Measurements from ENCODE around the gene BICDL2.

Gene BICDL2

DNA sequence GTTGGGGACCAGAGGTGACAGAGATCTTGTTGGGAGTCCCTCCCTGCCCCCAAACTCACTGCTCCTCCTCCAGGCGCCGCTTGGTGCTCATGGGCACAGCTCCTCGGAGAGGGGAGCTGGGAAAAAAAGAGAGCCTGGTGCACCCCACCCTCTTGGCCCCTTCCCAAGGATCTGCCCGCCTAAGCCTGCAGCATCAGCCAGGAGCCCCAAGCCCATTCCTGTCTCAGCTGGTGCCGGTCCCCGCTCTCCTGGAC lies 13.4 kb downstream of the BICDL2 start:
- peak; percentile 47 for DNase-seq

DNA sequence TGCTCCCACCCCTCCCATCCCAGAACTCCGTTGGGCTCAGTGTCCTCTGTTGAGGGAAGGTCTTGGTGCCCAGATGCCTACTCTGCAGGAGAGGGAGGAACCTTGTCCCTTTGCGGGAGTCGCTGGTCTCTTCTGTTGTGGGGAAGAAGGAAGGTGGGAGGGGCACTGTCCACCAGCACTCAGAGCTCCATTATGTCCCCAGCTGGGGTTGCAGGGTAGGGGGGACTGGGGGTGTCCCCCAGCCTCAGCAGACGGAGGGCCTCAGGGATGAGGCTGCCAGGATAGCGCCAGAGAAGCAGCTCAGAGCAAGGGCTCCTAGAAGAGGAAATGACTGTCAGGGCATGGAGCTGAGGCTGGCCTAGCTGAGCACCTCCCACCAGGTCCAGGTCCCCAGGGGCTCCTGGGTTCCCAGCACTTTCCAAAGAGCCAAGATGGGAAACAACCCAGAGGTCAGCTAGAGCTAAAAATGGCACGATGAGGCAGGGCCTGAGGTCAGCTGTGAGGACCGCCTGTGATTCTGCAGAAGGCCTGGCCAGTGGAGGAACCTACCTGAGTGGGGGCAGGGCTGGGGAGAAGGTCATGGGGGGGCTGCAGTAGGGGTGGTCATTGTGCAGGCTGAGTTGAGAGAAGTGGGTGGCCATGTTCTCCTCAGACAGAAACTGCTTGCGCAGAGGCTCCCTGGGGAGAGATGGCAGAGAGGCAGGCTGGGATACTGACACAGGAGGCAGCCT lies 13.9 kb downstream of the BICDL2 start:
- DNase-seq: peak; percentile 42

DNA sequence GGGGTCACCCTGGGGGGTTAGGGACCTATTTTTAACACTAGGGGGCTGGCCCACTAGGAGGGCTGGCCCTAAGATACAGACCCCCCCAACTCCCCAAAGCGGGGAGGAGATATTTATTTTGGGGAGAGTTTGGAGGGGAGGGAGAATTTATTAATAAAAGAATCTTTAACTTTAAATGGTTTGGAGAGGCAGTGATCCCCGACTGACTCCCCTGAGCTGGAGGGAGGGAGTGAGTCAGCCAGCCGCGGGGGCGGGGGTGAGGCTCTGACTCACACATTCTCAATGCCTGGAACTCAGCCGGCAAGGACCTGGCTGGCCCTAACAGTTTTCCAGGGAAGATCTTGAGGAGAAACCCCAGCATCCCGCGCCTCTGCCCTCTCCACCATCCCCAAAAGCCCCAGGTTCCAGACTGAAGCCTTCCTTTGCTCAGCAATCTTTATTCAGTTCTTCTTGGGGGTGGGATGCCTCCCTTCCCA lies 14.5 kb downstream of the BICDL2 start:
- peak; percentile 92 for DNase-seq

DNA sequence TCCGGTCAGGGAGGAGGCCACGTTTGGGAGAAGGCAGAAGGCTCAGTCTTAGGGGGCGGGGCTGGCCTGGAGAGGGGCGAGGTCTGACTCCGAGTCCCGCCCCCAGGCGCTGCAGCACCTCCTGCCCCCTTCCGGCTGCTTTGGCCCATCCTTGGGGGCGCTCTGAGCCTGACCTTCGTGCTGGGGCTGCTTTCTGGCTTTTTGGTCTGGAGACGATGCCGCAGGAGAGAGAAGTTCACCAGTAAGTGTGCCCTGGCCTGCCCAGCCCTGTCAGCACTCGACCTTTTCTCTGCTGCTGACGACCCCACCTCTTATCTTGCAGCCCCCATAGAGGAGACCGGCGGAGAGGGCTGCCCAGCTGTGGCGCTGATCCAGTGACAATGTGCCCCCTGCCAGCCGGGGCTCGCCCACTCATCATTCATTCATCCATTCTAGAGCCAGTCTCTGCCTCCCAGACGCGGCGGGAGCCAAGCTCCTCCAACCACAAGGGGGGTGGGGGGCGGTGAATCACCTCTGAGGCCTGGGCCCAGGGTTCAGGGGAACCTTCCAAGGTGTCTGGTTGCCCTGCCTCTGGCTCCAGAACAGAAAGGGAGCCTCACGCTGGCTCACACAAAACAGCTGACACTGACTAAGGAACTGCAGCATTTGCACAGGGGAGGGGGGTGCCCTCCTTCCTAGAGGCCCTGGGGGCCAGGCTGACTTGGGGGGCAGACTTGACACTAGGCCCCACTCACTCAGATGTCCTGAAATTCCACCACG lies 15.1 kb downstream of the BICDL2 start:
- peak; percentile 92 for DNase-seq

DNA sequence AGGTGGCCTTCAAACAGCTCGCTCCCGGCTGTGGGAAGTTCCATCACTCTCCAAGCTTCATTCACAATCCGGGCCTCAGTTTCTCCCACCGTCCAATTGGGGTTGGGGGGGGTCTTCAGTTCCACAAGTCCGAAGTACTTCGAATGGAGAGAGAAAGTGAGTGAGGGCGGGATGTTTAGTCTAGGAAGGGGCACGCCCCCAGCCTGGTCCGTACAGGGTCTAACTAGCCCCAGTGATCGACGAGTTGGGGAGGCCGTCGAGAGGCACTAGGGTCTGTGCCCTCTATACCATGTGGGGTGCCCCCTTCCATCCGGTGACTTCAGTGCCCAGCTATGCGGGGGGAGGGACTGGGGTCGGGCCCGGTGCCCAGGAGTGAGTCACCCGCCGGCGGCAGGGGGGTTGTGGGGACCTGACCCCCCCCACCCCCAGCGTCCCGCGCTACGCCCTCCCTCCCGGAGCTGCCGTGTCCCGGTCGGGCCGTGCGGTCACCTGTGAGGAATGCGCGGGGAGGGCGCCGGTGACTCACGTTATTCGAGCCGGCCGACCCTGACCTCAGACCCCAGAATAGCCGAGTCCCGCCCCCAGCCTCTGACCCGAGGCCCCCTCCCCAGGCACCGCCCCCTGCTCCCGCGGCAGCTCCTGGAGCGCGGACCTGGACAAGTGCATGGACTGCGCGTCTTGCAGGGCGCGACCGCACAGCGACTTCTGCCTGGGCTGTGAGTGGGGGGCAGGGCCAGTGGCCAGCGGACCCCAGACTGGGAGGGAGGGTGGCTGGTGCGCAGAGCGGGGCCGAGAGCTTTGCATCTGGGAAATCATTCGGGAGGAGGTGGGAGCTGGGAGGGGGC lies 15.9 kb downstream of the BICDL2 start:
- DNase-seq: peak; percentile 88

DNA sequence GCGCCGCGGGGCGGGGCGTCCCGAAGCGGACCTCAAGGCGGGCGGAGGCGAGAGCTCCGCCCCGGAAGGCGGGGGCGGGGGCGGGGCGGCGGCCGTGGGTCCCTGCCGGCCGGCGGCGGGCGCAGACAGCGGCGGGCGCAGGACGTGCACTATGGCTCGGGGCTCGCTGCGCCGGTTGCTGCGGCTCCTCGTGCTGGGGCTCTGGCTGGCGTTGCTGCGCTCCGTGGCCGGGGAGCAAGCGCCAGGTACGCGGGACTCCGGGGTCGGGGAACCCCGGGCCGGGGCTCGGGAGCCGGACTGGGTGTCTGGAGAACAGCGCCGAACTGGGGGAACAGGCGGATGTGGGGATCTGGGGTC lies 16.5 kb downstream of the BICDL2 start, which contains the start of gene TNFRSF12A:
Gene TNFRSF12A (plus strand): TSS at position 122 of the 357 bp plus-strand sequence. CDS start 30 bp downstream, at position 152.
- DNase-seq: peak; percentile 84

DNA sequence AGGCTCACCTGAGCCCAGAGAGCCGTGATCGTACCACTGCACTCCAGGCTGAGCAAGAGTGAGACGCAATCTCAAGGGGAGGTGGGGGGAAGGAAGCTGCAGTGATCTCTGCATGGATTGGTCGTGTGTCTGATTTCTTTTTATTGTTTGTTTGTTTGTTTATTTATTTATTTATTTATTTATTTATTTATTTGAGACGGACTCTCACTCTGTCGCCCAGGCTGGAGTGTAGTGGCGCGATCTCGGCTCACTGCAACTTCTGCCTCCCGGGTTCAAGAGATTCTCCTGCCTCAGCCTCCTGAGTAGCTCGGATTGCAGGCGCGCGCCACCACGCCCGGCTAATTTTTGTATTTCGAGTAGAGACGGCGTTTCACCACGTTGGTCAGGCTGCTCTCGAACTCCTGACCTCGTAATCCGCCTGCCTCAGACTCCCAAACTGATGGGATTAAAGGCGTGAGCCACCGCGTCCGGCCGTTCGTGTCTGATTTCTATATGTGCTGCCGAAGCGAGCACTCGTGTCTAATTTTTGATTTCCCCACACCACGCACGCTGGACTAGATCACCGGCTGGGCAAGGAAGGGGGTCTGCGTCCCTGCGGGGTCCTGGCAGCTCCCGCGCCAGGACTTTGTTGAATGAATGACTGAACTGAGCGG lies 17.0 kb downstream of the BICDL2 start:
- no peak for DNase-seq

DNA sequence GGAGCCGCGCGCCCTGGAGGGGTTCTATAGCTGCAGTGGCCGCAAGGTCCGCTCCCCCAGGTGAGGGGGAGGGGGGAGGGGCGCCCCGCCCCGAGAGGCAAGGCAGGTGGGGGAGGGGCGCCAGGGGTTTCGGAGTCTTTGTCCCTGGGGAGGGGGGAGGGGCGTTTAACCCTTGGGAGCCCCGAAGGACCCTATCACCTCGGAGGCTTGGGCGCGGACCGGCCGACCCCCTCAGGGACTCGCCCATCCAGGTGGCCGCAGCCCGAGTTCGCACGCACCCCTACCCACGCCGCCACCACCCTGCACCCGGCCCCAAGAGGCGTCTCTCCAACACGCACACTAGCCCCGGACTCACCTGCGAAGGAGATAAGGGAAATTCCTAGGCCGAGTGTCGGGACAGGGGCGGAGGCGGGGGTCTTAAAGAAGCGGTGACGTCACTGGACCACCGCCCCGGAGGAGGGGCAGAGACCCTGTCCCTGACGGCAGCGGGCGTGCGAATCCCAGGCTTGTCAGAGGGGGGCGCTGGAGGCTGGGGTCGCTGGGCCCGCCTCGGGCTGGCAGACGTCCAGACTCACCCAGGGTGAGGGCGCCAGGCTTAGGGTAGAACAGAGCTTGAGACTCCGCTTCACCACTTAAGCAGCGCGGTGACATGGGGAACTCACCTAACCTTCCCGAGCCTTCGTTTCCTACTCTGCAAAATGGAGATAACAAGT lies 18.8 kb downstream of the BICDL2 start, which contains the start of gene CLDN6:
Gene CLDN6 (minus strand): TSS at position 390 of the 713 bp plus-strand sequence. CDS start 2,162 bp downstream, outside the sequence.
- DNase-seq: peak; percentile 60

DNA sequence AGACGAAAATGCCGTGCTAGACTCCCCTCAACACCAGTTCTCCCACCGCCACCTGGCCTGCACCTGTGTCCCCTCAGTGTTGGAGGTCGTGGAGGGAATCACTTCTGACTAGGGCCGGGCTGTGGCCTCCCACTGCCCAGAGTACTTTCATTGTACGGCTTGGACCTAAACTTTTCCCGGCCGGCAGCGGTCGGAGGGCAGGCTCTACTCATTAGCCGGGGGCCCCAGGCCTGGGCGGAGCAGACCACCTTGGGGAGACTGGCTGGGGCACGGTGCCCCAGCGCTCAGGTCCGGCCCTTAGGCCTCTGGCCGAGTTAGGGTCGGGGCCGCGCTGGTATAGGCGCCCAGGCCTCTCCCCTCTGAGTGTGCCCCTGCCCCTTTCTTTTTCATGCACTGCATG lies 19.4 kb downstream of the BICDL2 start:
- DNase-seq: no peak

DNA sequence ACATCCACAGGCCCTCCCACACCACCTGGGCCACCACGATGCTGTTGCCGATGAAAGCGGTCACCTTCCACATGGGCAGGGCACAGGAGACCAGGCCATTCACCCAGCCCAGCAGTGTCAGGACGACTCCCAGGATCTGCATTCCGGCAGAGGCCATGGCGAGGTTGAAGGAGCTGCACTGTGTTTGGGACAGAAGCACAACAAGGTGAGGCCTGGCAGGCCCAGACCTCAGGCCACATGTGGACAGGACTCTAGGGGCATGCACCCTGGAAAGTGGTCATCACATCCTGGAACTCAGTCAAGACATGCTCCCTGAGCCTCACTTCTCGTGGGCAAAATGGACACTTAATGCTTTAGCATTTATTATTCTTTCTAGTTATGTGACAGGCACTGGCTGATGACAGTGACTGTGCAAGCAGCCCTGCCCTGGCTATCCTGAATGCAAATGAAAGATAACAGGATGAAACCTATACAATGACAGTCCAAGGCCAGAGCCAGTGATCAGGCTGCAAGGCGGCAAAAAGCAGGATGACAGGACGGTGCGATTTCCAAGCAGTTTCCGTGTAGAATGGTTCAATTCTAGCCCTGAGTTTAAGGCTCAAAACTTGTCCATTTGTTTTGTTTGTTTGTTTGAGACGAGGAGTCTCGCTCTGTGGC lies 20.8 kb downstream of the BICDL2 start:
- no peak for DNase-seq

DNA sequence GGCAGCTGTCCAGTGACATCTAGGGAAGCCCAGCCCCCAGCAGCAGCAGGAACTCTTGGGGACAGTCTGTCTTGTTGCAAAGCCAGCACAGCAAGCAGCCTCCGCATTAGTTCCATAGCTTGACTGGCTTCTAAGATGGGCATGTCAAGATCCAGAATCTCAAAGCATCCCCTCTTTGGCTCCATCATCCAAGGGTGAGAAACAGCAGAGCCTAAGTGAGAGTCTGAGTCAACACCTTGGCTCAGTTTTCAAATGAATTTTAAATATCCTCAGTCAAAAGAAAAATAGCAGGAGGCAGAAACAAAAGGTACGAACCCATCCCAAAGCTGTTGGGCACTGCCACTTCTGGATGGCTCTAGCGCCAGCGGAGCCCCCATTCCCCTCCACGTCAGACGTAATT lies 21.8 kb downstream of the BICDL2 start:
- no peak for DNase-seq

DNA sequence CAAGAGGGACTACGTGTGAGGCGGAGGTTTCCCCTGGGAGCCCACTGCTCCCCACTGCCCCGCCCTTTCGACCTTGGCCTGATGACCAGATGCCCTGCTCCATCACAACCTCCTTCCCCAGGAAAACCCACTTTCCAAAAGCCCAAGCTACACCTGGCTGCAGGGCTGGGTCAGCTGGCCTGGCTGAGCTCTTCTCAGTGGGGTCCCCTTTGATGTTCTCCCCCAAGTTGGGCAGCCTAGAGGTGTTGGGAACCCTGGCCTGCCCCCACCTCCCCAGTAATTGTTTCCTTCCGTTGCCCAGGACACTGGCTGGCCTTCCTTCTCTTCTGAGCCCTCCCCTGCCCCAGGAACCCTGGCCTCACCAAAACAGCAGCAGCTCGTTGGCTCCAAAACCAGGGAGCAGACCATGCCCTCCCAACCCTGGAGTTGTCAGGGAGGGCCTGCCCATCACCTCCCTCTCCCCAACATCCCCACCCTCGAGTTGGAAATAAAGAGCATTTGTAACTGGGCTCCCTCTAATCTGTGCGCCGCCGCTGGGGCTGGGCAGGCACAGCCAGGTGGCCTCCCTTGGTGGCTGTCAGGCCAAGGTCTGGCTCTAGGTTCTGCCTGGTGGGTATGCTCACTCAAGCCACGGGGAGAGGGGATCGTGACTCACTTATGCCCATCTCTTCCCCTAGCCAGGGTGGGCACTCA lies 22.6 kb downstream of the BICDL2 start:
- no peak for DNase-seq

DNA sequence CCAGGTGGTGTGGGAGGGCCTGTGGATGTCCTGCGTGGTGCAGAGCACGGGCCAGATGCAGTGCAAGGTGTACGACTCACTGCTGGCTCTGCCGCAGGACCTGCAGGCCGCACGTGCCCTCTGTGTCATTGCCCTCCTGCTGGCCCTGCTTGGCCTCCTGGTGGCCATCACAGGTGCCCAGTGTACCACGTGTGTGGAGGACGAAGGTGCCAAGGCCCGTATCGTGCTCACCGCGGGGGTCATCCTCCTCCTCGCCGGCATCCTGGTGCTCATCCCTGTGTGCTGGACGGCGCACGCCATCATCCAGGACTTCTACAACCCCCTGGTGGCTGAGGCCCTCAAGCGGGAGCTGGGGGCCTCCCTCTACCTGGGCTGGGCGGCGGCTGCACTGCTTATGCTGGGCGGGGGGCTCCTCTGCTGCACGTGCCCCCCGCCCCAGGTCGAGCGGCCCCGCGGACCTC lies 23.2 kb downstream of the BICDL2 start:
- DNase-seq: no peak

DNA sequence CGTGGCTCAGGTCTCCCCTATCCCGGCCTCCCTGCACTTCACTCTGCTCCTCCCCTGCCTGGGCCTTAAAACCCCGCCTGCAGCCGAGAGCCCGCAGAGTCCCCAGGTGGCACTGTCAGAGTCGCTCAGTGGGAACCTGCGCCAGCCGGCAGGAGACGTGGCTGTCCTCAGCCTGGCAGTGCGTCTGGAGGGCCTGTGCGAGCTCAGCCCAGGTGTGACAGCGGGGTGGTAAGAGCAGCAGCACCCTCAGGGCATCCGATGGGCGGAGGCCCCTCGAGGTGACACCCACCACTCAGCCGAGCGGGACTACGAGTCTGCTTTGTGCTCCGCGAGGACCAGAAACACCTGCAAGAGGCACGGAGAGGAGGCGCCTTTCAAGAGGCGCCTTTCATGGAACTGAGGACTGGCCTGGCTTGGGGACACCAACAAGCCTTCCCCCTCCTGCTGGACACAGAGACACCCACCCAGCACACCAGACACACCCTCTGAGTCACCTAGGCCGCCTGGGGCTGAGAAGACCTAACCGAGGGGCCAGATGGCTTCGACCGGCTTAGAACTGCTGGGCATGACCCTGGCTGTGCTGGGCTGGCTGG lies 23.8 kb downstream of the BICDL2 start, which contains the start of gene CLDN9:
Gene CLDN9 (plus strand): TSS at position 96 of the 593 bp plus-strand sequence. CDS start 440 bp downstream, at position 536.
- DNase-seq: peak; percentile 29

DNA sequence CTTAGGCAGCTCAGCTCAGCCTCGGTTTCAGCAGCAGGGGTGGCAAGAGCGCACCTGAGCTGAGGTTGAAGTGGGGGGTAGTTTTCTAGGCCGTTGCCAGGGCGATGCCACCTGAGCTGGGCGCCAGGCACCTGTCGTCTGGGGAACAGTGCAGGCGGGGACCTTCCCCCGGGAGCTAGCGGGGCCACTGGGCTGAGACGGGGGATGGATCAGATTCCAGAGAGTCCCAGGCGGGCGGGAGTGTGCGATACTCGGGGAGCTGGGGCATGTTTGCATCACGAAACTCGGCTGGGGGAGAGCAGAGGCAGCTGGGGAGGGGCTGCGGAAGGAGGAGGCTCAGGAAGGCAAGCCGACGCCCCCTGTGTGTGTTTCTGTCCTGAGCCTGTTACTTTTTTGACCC lies 24.5 kb downstream of the BICDL2 start:
- no peak for DNase-seq

DNA sequence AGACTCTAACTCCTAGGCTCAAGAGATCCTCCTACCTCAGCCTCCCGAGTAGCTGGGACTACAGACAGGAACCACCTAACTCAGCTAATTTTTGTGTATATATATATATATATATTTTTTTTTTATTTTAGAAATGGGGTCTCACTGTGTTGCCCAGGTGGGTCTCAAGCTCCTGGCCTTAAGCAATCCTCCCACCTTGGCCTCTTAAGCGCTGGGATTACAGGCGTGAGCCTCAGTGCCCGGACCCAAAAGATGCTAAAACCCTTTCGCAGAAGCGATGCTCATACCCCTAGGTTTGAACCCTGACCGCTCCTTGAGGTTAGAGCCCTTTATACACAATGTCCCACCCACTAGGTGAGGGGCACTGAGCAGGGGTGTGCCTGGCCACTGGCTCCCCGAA lies 26.2 kb downstream of the BICDL2 start:
- DNase-seq: no peak

DNA sequence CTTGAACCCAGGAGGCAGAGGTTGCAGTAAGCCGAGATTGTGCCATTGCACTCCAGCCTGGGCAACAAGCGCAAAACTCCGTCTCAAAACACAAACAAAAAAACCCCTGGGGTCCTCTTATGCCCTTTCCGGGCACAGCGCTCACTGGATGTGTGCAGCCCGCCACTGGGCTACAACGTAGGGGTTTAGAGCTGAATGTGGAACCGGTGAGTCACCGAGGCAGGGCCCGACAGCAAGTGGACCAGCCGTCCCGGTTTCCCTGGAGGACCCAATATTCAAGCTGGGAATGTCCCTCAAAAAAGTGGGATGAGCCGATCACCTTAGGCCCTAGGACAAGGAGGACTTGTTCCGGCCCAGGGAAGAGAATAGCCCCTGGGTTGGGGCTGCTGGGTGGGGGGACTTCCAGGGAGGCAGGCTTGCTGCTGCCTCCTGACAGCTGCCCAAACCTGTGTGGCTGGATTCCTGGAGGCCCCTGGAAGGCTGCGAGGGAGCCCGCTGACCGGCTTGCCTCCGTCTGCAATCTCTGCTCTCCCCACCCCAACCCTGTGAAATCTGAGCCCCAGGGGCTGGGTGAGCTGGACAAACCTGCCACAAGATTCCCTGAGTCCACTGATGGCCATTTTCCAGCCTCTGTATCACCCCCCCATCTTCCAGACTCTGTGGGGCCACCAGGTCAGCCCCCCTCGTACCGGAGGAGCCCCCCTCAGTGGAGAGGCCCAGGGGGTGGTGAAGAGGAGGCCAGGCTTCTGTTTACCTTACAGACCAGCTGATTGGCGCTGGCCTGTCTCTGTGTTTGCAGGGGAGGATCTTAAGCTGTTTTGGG lies 27.0 kb downstream of the BICDL2 start:
- no peak for DNase-seq

DNA sequence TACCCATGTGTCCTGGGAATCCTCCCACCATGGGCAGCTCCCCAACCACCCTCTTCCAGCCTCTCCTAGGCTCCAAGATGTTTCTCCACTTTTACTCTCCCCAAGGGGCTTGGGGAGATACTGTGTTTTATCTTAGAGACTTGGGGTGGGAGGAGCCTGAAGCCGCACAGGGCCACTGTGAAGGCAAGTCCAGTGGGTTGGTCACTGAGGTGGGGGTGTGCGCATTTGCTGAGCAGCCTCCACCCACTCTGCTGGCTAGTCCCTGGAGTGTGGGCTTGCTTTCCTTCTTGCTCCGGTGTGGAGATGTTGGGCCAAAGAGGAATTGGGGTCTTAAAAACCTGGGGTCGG lies 28.1 kb downstream of the BICDL2 start:
- no peak for DNase-seq

DNA sequence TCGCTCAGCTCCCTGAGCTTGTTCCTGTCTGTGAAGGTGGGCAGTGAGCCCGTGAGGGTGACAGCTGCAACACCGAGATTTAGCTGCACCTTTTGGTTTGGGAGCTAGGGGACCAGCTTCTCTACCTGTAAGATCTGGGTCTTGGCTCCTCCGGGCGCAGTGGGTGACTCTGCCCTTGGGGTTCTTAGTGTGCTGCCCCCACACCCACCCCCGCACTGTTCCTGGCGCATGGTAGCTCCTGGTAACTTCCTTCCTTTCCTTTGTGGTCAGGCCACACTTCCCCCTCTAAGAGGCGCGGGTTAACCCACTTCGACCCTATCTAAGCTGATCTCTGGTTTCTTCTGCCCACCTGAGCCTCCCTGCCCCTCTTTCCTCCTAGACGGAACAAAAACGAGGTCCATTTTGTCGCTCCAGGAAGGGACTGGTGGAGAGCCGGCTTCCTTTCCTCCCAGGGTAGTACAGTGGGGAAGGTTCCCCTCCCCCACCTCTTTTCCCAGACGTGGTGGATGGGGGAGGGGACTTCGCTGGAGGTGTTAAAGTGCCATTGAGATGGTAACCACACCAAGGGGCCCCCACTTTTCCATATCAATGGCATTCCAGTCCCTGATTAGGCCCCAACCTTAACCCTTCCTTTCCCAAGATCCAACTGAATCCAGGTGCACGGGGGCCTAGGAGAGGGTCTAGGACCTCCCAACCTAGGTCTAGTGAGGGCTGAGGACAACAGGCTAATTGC lies 28.6 kb downstream of the BICDL2 start:
- peak; percentile 52 for DNase-seq
